GM19023 (cell line): ENCODE results near the gene RIMBP2.

ENCODE experiments used
- ATAC-seq: cut with Tn5 transposase; IDR thresholded peaks from one replicate; pipeline ENCODE4 v1.9.1; 2021; ENCODE audit warnings: mild to moderate bottlenecking, moderate library complexity; ENCODE audit not compliant: unreplicated experiment

Gene RIMBP2

DNA sequence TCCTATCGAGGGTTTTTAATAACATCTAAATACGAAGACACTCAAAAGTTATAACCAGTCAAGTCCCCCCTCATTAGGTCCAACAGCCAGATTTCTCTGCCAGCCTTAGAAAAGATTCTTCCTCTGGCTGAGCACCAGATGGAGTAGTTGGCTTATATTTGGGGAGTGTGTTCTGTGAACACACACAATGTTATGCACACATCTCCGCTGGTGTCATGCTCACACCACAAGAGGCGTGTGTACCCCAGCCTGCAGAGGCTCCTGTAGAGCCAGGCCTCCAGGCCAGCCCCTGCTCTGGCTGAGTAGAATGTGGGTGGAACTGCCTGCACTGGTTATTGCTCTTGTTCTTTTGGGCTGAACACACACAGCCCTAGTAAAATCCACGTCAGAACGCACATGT lies 314.4 kb downstream of the RIMBP2 start:
- no peak for ATAC-seq

DNA sequence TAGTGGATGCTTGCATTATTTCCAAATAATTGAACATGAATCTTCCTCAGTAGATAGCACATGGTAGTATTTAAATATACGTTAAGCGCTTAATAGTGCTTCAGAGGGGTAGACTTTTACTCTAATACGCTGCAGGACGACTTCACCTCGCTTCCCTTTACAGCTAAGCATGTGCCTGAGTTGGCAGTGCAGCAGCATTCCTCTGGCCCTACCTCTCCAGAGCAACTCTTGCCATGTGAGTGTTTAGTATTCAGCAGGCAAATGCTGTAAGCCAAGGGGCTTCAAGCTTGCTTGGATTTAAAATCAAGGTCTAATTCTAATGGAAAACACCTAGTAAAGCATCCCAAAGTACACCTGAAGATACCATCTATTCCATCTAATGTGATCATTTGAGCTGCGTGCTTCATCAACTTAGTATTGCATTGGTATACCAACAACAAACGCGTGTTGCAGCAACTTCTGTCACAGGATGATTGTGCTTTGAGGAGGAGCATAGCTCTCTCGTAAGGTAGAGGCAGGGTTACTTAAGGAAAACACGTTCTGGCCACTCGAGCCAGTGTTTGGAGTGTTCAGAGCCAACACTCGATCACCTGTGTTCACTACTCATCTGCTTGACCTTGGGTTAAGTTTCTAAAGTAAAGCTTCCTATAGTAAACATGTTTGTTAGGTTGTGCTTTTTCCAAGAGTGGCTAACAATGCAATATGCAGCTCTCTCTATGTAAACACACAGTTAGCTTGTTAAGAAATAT lies 317.8 kb downstream of the RIMBP2 start:
- ATAC-seq, result no peak

DNA sequence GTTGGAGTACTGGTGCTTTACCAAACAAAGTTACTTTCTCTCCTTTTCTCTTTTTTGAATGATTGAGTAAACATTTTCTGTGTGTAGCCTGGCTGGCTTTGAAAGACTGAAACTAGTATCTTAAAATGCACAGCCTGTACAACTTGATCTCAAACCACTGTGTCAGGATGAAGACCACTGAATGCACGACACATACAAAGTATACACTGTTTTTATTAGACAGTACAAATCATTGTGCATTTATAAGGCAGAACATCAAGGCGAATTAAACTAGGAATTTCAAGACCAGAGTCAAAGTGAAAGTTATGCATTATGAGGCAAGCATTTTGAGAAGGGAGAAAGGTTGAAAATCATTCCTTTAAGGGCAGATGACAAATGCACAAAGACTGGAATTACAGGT lies 319.4 kb downstream of the RIMBP2 start:
- no peak for ATAC-seq

DNA sequence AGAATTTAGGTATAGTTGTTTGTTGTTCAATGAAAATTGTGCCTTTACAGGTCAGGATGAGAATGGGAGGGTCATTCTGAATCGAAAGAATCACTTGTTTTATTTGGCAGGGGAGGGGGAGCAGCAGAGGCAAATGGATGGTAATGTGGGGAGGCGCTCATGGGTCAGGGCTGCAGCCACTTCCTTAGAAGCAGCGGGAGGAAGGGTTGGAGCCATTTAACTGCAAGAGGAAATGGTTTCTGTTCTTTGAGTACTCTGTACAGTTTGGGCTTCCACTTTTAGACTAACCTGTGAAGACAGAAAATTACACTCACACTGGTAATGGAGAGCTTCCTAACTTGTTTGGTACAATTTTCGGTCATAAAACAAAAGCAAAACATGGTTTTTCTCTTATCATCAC lies 321.2 kb downstream of the RIMBP2 start:
- ATAC-seq, result no peak

DNA sequence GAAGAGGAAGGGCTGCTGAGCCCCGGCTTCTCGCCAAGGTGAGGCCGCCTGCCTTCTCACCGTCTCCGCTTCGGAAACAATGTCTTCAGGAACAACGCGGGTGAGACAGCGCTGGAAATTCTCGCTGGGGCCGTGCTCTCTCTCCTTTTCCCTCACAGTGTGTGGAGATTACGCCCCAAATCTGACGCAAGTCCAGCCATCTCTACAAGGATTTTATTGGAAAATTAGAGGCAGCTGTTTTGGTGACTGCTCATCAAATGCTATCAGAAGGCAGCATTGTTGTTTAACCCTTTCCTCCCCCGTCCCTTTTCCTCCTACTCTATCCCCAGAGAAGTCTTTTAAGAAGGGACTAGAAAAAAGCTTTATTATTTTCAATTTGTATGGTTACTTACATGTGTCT lies 324.9 kb downstream of the RIMBP2 start:
- no peak for ATAC-seq

DNA sequence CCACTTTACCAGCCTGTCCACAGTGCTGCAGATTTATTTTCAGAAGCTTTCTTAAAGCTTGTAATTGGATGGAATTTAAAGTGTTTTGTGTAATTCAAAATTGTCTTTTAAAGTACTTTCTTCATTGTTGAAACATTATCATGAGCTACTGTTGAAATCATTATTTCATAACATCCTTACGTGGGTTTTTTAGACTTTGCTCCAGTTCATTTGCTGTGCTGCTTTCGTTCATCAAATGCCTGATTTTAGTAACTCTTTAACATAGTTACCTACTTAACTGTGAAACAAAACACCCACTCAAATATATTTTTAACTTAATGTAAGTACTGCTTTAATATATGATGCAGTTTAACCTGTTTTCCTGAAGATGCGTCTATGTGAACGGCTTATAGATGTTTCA lies 330.9 kb downstream of the RIMBP2 start:
- ATAC-seq, result no peak

DNA sequence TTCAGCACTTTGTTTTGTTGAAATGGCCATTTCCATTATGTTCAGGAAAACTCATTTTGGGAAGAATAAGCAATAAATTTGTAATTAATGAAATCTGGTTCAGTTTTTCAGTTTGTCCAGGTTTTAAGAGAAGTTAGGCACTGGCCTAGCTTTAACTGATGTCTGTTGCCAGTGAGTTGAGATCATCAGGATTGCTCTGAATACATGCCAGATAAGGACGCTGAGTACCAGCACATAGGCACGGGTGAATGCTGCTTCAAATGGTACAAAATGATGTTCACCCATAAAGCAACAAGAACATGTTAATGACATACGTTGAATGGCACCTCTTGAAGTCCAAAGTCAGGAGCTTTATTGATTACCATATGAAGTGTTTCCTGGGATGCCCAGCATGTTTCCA lies 331.9 kb downstream of the RIMBP2 start:
- no peak for ATAC-seq

DNA sequence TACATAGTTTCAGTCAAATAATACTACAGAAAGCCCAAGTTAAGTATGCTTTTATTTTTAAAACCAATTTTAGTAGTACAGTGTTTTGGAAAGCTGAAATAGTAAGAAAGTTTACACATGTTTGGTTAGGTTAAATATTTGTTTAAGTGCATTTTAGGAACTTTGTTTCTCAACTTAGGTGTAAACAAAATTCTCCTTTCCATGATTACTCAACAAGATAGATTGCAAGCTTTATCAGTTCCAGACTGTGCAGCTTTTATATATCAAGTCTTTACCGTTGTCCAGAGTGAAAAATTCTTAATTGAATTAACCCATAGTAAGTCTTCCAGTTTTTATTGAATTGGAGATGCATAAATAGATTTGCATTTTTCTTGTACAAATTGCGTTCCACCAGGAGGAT lies 333.3 kb downstream of the RIMBP2 start:
- no peak for ATAC-seq

DNA sequence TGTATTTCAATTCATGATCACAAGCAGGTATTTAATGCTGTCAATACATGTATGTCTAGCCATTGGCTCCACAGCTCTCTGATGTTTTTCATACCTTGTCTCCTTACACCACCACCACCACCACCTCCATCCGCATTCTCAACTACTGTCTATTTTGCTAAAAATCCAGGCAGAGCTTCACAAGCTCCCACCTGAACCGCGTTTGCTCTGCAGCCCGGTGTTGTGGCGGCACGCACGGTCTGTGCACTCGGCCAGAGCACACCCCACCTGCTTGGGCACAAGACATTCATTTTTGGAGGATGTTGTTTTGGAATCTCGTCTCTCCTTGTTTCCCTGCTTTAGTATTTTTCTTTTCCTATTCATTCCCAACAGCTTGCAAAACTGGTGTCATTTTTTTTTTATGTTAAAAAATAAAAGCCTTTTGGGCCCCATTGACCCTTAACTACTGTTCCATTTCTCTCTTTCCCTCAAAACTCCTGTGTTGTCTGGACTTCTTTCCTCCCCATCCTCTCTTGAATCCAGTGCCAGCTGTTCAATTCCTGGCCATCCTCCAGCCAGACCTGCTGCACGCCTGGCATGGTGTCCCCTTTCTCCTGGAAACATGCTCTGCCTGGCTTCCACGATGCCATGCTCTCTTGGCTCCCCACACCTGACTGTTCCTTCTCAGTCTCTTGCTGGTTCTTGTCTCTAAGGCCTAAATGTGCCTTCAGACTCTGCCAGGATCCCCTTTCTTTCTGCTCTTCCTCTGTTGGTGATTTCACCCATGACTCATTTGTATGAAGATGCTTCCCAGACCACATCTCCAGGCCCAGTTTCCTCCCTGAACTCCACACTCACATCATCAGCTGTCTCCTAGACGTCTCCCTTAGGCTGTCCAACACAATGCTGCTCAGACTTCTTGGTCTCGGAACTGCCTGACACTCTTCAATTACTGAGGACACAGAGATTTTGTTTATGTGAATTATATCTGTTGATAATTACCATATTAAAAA lies 340.5 kb downstream of the RIMBP2 start:
- ATAC-seq, result no peak

DNA sequence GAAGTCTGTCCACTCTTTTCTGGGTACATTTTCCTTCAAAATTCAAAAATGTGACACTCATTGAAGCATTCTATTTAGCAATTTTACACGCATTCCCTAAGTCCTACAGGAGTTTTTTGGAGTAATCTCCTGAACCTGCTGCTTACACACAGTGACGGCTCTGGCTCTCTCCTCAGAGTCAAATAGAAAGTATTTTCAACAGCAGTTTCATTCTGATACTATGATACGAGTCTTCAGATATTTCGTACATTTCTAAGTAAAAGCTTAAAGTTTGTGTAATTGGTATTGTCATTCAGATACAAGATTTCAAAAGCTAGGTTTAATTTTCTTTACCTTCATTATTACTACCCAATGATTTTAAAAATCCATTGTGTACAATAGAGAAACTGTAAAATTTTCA lies 342.0 kb downstream of the RIMBP2 start:
- ATAC-seq, result no peak

DNA sequence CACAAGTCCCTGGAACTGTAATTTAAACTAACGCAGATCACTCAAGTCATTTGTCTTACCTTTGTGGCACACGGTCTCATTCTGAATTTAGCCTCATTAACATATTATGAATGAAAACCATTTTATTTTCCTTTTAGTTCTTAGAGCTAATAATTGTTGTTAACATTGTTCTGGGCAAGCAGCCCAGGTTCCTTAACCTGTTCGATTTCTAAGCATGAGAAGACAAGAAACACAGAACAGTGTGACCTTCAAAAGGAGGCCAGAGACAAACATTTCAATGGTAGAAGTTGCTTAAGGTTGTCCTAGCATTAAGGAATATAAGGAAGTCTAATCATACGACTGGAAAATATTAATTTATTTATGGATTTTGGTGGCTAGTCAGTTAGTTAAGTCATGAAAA lies 343.2 kb downstream of the RIMBP2 start:
- no peak for ATAC-seq

DNA sequence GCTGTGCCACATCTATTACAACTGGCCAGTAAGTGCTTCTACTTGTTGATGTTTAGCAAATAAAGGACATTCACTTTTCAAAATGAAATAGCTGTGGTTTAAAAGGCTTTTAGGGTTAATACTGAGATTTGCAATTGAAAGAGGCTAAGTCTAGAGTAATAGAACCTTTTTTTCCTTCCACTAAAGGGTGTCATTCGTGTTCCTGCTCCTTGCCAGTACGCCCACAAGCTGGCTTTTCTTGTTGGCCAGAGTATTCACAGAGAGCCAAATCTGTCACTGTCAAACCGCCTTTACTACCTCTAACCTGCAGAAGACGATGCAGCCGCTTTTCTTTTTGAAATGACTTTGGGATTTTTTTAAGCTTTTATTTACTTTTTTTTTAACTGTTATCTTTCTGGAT lies 344.8 kb downstream of the RIMBP2 start:
- no peak for ATAC-seq

DNA sequence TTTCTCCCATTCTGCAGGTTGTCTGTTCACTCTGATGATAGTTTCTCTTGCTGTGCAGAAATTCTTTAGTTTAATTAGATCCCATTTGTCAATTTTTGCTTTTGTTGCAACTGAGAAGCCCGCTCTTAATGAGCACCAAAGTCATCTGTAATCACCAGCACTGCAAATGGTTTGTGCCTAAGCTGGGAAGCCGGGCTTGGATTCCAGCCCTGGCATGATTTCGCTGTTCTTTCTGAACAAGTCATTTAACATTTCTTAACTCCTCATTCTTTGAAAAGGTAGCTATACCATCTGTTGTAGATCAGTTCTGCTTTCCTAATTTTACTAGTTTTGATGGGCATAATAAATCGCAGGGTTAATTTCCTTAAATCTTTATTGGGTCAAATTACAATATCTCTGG lies 346.3 kb downstream of the RIMBP2 start:
- no peak for ATAC-seq

DNA sequence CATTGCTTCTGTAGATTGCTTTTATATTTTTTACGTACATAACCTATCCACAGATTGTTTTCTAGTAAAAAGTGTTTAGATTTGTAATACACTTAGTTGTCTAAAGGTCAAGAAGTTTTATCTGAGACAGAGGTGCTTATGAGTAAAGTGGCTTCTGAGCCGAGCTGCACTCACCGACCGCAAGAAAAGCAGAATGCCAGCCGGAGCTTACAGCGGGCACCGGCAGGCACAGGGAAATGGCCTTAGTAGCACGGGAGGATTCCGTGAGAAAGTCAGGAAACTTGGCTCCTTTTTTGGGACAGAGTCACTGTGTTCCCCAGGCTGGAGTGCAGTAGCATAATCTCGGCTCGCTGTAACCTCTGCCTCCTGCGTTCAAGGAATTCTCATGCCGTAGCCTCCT lies 348.6 kb downstream of the RIMBP2 start:
- no peak for ATAC-seq

DNA sequence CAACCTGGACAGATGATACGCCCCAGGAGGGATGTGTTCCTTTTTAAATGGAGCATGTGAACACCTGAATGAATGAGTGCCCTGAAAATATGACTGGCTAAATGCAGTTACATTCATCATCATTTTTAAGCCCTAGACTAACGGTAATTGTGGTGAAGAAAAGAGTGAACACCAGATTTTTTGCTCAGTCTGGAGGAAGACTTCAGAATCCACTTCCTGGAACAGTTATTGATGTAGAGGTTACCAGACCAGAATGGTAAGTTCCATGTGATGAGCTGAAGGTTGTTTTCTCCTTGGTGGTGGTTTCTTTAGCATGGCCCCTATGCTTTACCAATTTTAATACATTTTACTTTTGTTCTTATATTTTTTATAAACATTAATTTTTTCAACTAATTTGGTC lies 349.1 kb downstream of the RIMBP2 start:
- no peak for ATAC-seq

DNA sequence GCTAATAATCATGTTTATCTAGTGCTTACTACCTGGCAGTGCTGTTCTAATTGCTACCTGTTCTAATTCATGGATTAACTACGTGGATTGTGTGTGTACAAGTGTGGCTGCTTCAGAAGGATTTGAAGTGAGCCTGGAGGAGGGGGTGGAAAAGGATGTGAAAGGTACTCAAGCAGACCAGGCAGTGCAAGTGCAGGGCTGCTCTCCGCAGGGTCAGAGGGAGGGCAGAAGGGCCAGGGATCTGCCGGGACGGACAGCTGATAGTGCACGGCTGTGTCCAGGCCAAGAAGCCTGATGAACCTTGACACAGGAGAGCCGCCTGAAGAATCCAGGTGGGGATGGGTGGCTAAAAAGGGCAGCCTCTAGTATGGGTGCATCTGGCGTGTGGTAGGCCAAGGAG lies 349.9 kb downstream of the RIMBP2 start:
- ATAC-seq, result no peak

DNA sequence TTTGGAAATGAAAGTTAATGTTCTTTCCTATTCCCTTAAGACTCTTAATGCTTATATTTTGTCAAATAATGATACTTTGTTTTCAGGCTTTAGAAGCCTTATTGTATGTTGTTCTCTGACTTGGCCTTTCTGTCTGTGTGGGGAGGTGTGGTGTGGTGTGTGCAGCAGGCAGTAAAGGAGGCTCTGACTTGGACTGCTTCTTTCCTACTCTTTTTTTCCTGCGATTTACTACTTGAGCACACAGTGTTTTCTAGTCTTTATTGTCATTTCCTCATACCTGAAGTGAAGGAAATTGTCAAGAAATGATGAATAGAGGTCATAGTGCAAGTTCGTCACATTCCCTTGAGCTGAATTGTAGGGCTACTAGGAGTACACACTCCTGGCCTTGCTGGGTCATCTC lies 351.5 kb downstream of the RIMBP2 start:
- no peak for ATAC-seq

DNA sequence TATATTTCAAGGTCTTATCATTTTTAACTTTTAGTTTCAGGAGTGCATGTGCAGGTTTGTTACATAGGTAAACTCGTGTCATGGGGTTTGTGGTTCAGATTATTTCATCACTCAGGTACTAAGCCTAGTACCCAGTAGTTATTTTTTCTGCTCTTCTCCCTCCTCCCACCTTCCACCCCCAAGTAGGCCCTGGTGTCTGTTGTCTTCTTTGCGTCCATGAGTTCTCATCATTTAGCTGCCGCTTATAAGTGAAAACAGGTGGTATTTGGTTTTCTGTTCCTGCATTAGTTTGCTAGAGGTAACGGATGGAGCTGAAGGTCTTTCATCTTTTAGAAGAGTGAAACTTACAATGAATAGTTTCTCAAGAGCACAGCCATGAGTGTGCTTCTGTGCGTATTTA lies 354.0 kb downstream of the RIMBP2 start:
- ATAC-seq, result no peak

DNA sequence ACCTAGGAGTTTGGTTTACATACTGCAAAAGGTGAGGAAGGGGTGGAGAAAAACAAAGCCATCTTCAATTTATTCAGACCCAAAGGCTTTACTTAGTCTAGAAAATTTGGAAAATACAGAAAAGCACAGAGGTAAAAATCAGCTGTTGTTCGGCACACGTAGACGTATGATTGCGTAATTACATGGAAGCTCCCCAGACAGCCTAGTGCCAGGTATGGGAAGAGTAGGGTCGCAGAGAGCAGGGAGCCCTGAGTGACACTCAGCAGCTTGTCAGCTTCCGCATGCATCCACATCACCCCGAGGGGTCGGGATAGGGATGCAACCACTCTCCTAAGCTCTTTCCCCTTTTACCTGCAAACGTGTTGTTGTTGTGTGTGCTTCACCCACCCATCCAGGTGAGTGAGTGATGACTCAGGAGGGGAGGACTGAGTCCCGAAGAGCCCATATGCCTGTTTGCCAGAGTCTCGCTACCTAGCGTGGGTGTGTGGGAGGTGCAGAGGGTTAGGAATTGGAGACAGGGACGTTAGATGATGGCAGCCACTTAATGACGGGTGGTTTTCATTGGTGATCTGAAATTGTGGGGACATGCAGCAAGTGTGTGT lies 358.3 kb downstream of the RIMBP2 start:
- ATAC-seq, result no peak

DNA sequence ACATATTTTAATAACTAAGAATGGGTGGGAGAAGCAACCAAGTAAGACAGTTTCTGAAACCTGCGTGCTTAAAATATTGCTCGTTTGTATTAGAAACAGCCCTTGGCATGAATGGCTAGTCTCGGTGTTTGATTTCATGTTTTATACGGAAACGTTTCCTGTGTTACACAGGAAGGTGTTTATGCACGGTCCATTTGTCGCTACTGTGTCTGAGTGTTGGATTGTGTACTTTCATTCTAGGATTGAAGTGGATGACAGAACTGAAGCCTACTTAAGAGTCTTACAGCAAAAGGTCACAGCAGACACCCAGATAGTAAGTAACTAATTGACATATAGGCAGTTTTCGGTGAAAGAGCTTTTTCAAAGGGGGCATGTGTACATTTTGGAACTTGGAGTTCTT lies 358.9 kb downstream of the RIMBP2 start:
- no peak for ATAC-seq

DNA sequence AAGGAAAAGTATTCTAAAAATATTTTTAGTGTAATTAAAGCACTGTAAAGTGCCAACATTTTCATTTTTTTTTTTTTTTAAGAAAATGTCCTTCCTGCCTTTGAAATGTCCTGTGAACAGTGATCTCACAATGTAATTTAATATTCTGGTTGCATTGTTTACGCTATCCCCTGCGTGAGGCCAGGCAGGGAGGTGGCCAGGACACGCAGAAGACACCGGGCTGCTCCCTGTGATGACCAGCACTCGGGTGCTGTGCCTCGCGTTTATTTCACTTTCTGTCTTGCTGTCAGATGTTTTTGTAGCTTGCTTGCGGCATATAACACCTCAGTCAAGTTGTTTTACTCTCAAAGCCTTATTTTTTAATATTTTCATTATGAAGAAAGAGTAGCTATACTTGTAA lies 359.9 kb downstream of the RIMBP2 start:
- no peak for ATAC-seq

DNA sequence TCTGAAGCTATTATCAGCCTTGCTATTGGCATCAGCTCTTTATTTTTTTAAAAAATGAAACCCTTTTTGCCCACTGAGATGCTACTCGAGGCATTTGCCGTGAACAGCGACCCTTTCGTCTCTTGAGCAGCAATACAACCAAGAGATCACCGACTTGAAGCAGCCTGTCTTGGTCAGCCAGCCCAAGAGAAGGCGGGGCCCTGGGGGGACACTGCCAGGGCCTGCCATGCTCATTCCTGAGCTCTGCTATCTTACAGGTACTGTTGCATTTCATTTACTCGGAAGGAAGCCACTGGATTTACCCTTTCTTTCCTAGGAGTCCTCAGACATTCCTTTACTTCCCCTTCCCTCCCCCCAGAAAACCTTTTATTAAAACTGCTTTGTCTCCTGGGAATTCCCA lies 361.7 kb downstream of the RIMBP2 start:
- no peak for ATAC-seq
